Amygdala (tissue), 56 donors: Measurements from ENCODE around the gene FXYD5.
A peak's percentile ranks its signal among the peaks of the same experiment; 100 is the strongest.
"Not testable (repeated sequence)": the region's sequence is repeated elsewhere in the genome, so short reads cannot be mapped to it uniquely, and the experiment has no call there.

Experiments
- DNase-seq, 56 donors: peaks; one replicate each; lab custom pipeline; 2025; lab: John Stamatoyannopoulos, UW

Gene FXYD5

GRCh38 chr19:35119091-35119490 lies 35.4 kb upstream of the FXYD5 start:
- DNase-seq: no peak

- DNase-seq: no peak
These were observed 34.9 kb upstream of the FXYD5 start for GRCh38 chr19:35119578-35120155.

- DNase-seq: peak in 24 of 56 donors; percentile 19 to 79 (median 42)
These were observed 34.0 kb upstream of the FXYD5 start for GRCh38 chr19:35120492-35120891.

GRCh38 chr19:35120898-35121297 lies 33.6 kb upstream of the FXYD5 start:
- no peak for DNase-seq

- no peak for DNase-seq
These were observed 31.6 kb upstream of the FXYD5 start for GRCh38 chr19:35122687-35123551.

- DNase-seq: peak in 21 of 56 donors; percentile 12 to 80 (median 38)
These were observed 31.0 kb upstream of the FXYD5 start for GRCh38 chr19:35123573-35123972.

GRCh38 chr19:35124098-35125060 lies 30.2 kb upstream of the FXYD5 start:
- DNase-seq: peak; percentile 70 to 98 (median 92)

- no peak for DNase-seq
These were observed 29.2 kb upstream of the FXYD5 start for GRCh38 chr19:35125270-35125717.

- DNase-seq: no peak
These were observed 28.5 kb upstream of the FXYD5 start for GRCh38 chr19:35125749-35126623.

- DNase-seq: peak in 34 of 56 donors; percentile 24 to 84 (median 56)
These were observed 27.9 kb upstream of the FXYD5 start for GRCh38 chr19:35126624-35126959.

- DNase-seq: no peak
These were observed 26.7 kb upstream of the FXYD5 start for GRCh38 chr19:35127871-35128270.

GRCh38 chr19:35128398-35129057 lies 26.0 kb upstream of the FXYD5 start:
- no peak for DNase-seq

GRCh38 chr19:35129724-35130274 lies 24.7 kb upstream of the FXYD5 start:
- DNase-seq: not testable (repeated sequence)

- DNase-seq: no peak
These were observed 23.5 kb upstream of the FXYD5 start for GRCh38 chr19:35130761-35131720.

GRCh38 chr19:35132254-35132653 lies 22.3 kb upstream of the FXYD5 start:
- DNase-seq: no peak

- peak in 1 of 56 donors; percentile 32 for DNase-seq
These were observed 20.7 kb upstream of the FXYD5 start for GRCh38 chr19:35133826-35134225.

GRCh38 chr19:35134601-35135242 lies 19.8 kb upstream of the FXYD5 start, which contains the start of gene LGI4:
LGI4 (minus strand) TSS chr19:35135059; CDS start chr19:35134680, 379 bp downstream.
- peak in 4 of 56 donors; percentile 27 to 57 (median 45) for DNase-seq
